Measurements from ENCODE around the gene MYO1G. TPM values are rescaled to one million over a fixed set of nuclear protein-coding genes. Genes with fewer than 3 reads are reported as not detected.

MYO1G gene
- total and polyA plus RNA-seq, 9 of the 15 experiments (the other 6 are each of a cell fraction or from before 2014, with no cell fraction given), result 0.03 to 0.62 (median 0.13) TPM; not detected in 1

DNA sequence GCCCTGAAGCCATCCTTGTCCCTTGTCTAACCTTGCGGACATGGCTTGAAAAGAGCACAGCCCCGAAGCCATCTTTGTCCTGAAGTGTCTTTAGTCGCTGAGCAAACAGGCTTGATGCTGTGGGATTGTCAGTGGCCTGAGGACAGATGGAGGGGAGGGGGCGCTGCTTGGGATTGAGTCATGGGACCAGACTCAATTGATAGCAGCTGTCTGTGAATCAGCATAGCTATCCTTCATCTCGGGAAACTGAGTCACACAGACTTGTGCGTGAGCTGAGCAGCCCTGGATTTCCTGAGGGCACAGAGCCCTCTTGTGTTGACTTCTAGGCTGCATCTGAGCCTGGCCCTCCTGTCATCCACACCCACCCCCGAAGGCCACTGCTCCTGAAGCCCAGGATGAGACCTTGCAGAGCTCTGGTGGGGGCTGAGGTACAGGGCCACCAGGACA lies 14.4 kb downstream of the MYO1G start (continued):
- TF ChIP-seq SMC3 (conservative IDR thresholded peaks at IDR 0.05; ENCODE audit: insufficient read depth, low read depth, low read length), result peak; percentile 28; the same call in 1 of the 2 replicates
- no peak for TF ChIP-seq BHLHE40 (IDR thresholded peaks at IDR 0.05; ENCODE audit: low read length)

DNA sequence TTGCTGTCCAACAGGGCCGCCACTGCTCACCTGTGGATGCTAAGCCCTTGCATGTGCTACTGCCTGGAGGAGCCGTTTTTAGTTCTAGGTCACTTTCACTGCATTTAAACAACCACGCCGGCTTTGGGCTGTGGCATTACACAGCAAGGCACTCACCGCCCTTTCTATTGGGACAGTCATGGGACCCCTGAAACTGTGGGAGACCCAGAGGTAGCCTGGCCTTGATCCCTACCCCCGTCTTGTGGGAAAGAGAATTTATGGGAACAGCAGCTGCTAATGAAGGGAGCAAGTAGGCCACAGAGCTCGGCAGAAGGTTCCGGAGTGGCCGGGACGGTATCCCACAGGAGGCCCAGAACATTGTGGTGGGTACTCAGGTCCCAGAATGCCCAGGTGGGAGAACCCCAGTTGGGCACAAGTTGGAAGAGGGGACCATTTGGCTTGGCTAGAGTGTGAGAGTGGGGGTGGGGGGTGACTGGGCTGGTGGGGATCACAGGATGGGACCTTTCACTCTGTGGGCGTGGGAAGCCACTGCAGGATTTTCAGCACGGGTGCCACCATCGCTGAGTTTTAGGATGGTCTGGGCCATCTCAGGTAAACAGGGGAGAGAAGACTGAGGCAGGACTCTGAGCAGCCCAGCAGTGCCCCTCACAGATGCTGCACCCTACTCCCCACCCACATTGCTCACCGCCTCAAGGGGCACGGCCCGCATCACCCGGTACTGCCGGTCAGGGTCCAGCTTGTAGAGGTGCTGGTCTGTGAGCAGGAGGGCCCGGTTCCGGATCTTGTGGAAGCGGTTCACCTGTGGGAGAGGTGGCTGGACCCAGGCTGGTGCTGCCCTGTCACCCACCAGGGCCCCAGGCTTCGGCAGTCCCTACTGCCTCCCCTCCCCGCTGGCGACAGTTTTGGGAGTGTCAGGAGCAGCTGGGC lies 15.2 kb downstream of the MYO1G start:
- FAIRE-seq, result no peak
- WGBS (ENCODE audit: insufficient coverage, low coverage, missing lambda C conversion rate), result 67% methylated on average over 15 of the region's 24 CpGs
- TF ChIP-seq, protein P1, sequence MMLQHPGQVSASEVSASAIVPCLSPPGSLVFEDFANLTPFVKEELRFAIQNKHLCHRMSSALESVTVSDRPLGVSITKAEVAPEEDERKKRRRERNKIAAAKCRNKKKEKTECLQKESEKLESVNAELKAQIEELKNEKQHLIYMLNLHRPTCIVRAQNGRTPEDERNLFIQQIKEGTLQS (IDR thresholded peaks at IDR 0.05), result no peak
- TF ChIP-seq, protein P1 (CRISPR knock-in tag; conservative IDR thresholded peaks at IDR 0.05), result no peak
- TF ChIP-seq, protein P2, sequence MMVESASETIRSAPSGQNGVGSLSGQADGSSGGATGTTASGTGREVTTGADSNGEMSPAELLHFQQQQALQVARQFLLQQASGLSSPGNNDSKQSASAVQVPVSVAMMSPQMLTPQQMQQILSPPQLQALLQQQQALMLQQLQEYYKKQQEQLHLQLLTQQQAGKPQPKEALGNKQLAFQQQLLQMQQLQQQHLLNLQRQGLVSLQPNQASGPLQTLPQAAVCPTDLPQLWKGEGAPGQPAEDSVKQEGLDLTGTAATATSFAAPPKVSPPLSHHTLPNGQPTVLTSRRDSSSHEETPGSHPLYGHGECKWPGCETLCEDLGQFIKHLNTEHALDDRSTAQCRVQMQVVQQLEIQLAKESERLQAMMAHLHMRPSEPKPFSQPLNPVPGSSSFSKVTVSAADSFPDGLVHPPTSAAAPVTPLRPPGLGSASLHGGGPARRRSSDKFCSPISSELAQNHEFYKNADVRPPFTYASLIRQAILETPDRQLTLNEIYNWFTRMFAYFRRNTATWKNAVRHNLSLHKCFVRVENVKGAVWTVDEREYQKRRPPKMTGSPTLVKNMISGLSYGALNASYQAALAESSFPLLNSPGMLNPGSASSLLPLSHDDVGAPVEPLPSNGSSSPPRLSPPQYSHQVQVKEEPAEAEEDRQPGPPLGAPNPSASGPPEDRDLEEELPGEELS (CRISPR knock-in tag; IDR thresholded peaks at IDR 0.05; ENCODE audit: borderline replicate concordance), result no peak
- TF ChIP-seq, protein P3, sequence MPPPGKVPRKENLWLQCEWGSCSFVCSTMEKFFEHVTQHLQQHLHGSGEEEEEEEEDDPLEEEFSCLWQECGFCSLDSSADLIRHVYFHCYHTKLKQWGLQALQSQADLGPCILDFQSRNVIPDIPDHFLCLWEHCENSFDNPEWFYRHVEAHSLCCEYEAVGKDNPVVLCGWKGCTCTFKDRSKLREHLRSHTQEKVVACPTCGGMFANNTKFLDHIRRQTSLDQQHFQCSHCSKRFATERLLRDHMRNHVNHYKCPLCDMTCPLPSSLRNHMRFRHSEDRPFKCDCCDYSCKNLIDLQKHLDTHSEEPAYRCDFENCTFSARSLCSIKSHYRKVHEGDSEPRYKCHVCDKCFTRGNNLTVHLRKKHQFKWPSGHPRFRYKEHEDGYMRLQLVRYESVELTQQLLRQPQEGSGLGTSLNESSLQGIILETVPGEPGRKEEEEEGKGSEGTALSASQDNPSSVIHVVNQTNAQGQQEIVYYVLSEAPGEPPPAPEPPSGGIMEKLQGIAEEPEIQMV (tag; conservative IDR thresholded peaks at IDR 0.05; ENCODE audit: low read depth), result no peak
- TF ChIP-seq TEAD4 (IDR thresholded peaks at IDR 0.05; ENCODE audit: low read length) (no peak), TEAD4 (CRISPR knock-in tag; IDR thresholded peaks at IDR 0.05; ENCODE audit: borderline replicate concordance) (no peak), HDAC6 (IDR thresholded peaks at IDR 0.05; ENCODE audit: low read depth, low read length) (no peak), NUFIP1 (IDR thresholded peaks at IDR 0.05; ENCODE audit: partially characterized antibody) (no peak), CBFA2T2 (conservative IDR thresholded peaks at IDR 0.05) (no peak), STAG1 (CRISPR knock-in tag; IDR thresholded peaks at IDR 0.05; ENCODE audit: borderline replicate concordance) (no peak)
- TF ChIP-seq, protein P4, sequence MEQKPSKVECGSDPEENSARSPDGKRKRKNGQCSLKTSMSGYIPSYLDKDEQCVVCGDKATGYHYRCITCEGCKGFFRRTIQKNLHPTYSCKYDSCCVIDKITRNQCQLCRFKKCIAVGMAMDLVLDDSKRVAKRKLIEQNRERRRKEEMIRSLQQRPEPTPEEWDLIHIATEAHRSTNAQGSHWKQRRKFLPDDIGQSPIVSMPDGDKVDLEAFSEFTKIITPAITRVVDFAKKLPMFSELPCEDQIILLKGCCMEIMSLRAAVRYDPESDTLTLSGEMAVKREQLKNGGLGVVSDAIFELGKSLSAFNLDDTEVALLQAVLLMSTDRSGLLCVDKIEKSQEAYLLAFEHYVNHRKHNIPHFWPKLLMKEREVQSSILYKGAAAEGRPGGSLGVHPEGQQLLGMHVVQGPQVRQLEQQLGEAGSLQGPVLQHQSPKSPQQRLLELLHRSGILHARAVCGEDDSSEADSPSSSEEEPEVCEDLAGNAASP (IDR thresholded peaks at IDR 0.05), result no peak

More for the DNA sequence above, 15.2 kb downstream of the MYO1G start:
- H3K9me1 ChIP-seq (ENCODE audit: control insufficient read depth, insufficient read depth, low read length), result peaks cover 5% of the 10 kb centered on the region
- no peaks in the 10 kb centered on the region for H3K79me2 ChIP-seq (ENCODE audit: control insufficient read depth, insufficient read depth, low read length)
- ChIA-PET POLR2A (interaction anchor here (0.6 to 1.1 kb wide), 3 partner anchors 20 to 673 kb away, joined by 3 read pairs; no protein-coding TSS in a partner anchor), CTCF (ENCODE audit: low intra/inter-chr PET ratio) (no interaction called here)
- no TSS peak for BruUV-seq (replicated peaks)
- H3K4me1 ChIP-seq (replicated peaks in 1 of 2; ENCODE audit: control insufficient read depth in 2 of 2, insufficient read depth in 2 of 2, low read length in 2 of 2), result peaks cover 18 to 43% of the 10 kb centered on the region in 2 experiments
- H2AFZ ChIP-seq (ENCODE audit: low read depth, low read length), result 0 out of 2 replicates have a peak overlapping the region, but pooled peaks have one; percentile 51
- ATAC-seq (no peak), DNase-seq (ENCODE audit: extremely low read depth in 1 of 4, low spot score in 3 of 4) (no peak)
- no peaks in the 10 kb centered on the region for H4K20me1 ChIP-seq (replicated peaks; ENCODE audit: control insufficient read depth, insufficient read depth, low read length)
- in situ Hi-C loops (cut with MboI), result no loop called here
- intact Hi-C loops (cut with micrococcal nuclease), result no loop called here
- H3K9me3 ChIP-seq (replicated peaks; ENCODE audit: control insufficient read depth, insufficient read depth, low read depth, low read length), result no peaks in the 10 kb centered on the region
- H3K36me3 ChIP-seq (ENCODE audit: control insufficient read depth, insufficient read depth, low read length), result no peaks in the 10 kb centered on the region
- no peak overlapping the region for H3K9ac ChIP-seq (ENCODE audit: insufficient read depth in 1 of 2, low read depth in 2 of 2, low read length in 2 of 2)
- H3K4me2 ChIP-seq (ENCODE audit: insufficient read depth, low read length), result no peak overlapping the region
- no peak overlapping the region for H3K4me3 ChIP-seq
- H3K27ac ChIP-seq (ENCODE audit: extremely low read depth, low read depth, low read length), result no peak overlapping the region
- no peaks in the 10 kb centered on the region for H3K27me3 ChIP-seq (ENCODE audit: control insufficient read depth in 2 of 2, insufficient read depth in 2 of 2, low read length in 2 of 2)
